Anterior cingulate cortex (tissue), 58 donors: ENCODE measurements around the gene MCHR1.

ENCODE experiments used
- DNase-seq, 58 donors: peaks; one replicate each; lab custom pipeline; 2025; lab: John Stamatoyannopoulos, UW

MCHR1 gene, protein sequence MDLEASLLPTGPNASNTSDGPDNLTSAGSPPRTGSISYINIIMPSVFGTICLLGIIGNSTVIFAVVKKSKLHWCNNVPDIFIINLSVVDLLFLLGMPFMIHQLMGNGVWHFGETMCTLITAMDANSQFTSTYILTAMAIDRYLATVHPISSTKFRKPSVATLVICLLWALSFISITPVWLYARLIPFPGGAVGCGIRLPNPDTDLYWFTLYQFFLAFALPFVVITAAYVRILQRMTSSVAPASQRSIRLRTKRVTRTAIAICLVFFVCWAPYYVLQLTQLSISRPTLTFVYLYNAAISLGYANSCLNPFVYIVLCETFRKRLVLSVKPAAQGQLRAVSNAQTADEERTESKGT

DNA sequence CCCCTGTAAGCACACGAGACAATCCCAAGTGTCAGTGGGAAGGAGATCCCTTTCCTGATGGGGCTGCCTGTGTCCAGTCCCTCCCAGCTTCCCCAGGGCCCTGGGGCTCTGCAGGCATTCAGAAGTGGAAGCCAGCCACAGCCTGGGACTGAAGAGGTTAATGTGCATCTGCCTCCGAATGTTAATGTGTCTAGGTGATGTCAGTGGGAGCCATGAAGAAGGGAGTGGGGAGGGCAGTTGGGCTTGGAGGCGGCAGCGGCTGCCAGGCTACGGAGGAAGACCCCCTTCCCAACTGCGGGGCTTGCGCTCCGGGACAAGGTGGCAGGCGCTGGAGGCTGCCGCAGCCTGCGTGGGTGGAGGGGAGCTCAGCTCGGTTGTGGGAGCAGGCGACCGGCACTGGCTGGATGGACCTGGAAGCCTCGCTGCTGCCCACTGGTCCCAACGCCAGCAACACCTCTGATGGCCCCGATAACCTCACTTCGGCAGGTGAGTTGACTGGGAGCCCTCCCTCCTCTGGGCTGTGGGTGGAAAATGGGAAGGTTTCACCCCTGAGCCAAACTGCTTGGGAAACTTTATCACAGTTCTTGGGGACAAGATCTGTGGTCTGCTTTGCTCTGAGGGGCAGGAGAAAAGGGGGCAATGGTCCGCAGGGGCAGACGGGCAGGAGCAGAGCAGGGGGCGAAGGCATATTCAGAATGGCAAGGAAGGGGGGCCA lies at the start of gene MCHR1:
Gene MCHR1, plus strand, starts transcription at position 236 of the 715 bp plus-strand sequence. Its CDS starts 169 bp downstream, at position 405.
- DNase-seq = peak in 11 of 58 donors; percentile 8 to 51 (median 23)

DNA sequence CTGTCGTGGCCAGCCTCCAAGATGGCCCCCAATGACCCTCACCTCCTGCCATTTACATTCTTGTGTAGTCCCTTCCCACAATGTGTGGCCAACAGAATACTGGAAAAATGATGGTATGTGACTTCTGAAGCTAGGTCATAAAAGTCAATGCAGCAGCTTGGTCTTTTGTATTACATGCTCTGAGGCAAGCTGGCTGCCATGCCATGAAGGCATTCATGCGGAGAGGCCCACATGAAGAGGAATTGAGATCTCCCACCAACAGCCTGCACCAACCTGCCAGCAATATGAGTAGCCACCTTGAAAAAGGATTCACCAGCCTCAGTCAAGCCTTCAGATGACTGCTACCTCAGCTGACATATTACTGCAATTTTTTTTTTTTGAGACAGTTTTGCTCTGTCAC lies 47.4 kb upstream of the MCHR1 start:
- DNase-seq = no peak

DNA sequence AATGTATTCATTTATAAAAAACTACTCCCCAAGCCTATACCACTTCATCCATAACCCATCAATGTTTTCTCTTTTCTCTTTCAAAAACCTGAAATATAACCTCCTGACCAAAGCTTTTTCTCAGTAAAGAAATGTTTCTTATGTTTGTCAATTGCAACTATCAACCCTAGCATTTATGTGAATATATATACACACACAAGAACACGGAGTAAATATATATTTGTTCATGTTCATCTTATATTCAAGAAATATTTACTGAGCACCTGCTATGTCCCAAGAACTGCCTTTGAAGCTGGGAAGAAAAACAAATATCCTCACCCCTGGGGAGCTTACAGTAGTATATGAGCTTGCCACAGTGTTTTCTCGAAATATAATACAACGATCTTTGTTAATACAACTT lies 46.2 kb upstream of the MCHR1 start:
- DNase-seq = no peak

DNA sequence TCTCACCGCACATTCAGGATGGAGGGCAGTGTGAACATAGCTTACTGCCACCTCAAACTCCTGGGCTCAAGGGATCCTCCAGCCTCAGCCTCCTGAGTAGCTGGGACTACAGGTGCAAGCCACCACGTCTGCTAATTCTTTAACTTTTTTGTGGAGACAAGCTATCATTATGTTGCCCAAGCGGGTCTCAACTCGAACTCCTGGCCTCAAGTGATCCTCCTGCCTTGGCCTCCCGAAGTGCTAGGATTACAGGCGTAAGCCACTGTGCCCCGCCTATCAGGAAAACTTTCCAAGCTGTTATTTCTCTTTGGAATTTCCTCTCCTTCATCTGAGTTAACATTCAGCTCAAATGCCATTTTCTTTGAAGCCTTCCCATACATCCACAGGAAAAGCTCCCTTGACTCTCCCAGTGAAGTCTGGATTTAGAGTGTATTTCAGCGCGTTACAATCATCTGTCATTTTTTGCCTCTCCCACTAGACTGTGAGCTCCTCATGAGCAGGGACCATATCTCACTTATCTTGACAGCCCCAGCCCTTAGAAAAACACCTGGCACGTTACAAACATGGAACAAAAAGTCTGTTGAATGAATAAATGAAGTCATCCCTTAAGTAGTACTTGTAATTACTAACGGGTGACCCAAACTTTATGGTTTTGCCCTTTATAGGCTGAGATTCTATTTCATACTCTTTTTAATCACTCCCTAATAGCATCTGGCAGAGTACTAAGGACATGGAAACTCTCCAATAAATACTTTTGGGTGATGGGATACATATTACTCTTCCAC lies 45.0 kb upstream of the MCHR1 start:
- DNase-seq = no peak

DNA sequence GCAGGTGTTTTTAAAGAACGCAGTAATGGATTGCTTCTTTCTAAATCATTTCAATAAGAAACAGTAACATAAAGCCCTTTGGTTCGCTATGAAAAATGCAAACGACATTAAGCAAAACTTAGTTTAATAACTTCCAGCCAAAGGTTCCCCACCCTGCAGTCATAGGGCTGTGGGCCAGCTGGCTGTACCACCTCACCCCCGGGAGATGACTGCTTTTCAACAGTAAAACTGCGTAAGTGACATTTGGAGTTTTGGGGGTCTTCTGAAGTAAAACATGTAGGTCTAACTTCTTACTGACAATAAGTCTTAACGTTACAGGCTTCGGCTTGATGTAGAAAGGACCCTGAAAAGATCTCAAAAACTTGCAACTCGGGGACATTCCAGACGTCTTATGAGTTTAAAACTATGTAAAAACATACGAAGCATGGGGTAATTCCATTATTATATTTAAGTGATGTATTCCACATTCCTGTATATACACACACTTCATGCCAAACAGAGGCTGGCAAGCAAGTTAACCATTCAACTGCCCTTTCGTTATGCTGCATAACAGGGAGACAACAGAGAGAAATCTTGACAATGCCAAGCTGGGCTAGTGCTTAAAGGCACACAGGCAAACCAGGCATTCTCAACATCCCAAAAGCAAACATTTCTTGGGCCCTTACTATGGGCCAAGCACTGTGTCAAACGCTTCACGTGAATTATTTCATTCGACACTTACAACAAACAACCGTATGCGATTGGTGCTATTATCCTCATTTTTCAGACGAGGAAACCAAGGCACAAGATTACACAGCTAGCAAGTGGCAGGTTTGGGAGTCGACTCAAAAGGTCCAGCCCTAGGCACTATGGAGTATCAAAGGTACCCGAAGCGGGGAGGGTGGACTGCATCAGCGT lies 44.0 kb upstream of the MCHR1 start:
- DNase-seq = peak in 1 of 58 donors; percentile 10

DNA sequence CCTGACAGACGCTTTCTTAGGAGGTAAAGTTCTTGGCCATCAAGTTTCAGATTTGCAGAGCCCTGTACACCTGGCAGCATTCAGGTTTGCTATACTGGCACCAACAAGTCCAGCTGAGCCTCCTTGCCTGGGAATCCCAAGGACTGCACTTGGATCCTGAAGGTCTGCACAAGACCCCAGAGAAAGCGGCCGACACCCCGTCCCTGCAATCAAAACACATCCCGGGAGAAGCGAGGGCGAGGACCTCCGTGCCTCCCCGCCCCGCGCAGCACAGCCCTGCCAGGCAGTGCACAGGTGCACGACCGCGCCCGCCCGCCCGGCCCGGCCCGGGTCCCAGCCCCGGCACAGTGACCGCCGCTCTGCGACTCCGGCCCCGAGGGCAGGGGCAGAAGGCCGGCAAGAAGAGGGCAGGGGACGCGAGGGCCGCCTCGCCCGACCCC lies 43.3 kb upstream of the MCHR1 start:
- DNase-seq = peak in 7 of 58 donors; percentile 17 to 42 (median 38)

DNA sequence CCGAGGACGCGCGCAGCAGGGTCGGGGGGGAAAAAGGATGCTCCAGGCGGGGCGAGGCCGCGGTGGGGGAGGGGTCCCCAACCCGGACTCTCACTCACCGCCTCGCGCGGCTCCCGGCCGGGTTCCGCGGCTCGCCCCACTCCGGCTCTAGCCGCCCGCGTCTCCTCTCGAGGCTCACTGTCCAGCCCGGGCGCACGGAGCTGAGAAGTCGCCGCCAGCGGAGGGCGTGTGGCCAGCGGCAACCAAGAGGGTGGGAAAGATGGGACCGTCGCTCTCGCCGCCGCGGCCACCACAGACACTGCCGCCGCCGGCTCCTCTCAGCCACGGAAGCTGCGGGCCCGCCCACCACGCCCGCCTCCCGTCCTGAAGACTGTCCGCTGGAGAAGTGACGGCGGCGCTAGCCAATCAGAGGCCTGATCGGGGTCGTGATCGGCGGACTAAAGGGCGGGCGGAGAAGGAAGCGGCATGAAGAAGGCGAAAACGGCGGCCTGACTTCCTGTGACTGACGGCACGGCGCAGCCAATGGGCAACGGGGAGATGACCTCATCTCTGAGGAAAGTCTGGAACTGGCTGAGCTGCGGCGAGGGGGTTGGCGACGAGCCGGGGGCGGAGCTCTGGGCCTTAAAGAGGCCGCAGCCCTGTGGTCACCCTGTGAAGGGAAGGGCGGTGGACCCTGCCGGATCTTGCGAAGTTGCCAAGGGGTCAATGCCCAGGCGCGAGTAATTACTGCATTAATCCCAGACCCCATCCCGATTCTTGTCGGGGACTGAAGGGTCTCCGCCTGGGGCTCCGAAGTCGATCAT lies 42.7 kb upstream of the MCHR1 start, which contains the start of gene MRTFA:
Gene MRTFA, minus strand, starts transcription at position 340 of the 803 bp plus-strand sequence.
- DNase-seq = peak; percentile 96 to 100 (median 100)

DNA sequence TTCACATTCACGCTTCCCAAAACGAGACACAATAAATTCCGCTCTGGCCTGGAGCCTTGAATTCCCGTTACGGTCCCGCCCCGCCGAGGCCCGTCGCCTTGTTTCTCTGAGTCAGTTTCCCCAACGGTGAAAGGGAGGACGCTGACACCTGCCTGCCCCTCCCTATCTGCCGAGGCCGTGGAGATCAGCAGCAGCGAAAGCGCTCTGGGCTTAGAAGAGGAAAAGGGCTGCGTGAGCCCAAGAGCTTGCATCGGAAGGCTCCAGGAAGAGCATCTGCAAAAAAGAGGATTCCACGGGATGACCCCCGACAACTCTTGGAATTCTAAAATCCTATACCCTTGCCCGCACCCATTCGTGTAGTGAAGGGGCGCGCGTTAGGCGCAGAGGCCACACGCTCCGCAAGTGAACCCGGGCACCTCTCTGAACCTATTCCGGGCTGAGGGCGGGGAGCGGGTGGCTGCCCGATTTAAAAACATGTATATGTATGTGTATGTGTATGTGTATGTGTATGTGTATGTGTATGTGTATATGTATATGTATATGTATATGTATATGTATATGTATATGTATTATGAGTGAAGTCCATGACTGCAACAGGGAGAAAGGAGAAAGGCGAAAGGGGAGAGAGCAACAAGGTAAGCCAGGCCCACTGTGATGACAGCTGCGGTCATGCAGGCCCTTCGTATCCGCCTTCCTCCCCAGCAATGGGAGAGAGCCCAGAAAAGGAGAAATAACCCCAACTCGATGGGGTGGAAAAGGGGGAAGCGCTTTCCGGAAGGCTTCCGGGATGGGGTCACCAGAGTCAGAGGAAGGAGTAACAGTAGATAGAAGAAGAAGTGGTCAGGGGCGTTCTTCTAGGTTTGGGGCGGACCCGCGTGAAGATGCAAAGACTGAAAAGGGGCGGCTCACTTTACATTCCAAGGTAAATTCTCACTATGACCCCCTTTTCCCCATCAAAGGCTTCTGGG lies 41.8 kb upstream of the MCHR1 start:
- DNase-seq = peak in 21 of 58 donors; percentile 5 to 82 (median 21)

DNA sequence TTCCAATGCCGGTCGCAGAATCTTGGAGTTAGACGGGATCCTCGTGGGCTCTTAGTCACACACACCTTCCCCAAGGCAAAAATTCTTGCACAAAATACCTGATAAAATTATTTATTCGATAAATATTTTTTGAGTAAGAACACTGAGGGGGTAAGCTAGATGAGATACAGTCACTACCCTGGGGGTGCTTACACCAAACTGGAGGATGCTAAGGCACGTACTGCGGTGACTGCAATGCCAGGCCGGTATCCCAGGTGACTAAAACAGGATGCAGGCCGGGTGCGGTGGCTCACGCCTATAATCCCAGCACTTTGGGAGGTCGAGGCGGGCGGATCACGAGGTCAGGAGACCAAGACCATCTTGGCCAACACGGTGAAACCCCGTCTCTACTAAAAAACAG lies 41.0 kb upstream of the MCHR1 start:
- DNase-seq = no peak

DNA sequence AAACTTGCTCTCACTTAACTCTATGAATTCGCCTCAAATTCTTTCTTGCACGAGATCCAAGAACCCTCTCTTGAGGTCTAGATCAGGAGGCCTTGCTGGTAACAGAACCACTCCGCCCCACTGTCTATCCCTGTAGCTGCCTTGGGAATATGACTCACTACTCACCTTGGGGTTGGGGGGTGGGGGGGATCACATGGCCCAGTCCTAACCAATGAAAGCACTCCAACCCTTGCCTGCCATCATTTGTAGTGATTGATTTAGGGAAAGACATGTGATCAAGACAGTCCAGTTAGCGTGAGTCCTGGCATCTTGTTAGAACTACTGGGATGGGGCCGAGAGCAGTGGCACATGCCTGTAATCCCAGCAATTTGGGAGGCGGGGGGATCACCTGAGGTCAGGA lies 38.0 kb upstream of the MCHR1 start:
- no peak for DNase-seq

DNA sequence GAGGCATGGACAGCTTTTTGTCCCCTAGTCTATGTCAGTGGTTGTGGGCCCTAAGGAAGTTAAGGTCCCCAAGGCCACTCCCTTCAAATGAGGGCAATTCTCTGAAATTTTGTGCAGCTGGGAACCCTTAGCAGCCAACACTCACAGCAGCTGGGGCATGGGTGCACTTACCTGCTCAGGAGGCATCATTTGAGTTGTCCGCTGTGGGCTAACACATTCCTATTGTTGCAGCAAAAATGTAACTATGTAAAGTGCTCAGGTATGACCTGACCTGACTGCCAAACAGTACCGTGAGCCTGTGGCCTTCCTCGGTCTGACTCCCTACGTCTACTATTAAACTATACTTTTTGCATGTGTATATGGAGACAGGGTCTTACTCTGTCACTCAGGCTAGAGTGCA lies 37.0 kb upstream of the MCHR1 start:
- DNase-seq = no peak

DNA sequence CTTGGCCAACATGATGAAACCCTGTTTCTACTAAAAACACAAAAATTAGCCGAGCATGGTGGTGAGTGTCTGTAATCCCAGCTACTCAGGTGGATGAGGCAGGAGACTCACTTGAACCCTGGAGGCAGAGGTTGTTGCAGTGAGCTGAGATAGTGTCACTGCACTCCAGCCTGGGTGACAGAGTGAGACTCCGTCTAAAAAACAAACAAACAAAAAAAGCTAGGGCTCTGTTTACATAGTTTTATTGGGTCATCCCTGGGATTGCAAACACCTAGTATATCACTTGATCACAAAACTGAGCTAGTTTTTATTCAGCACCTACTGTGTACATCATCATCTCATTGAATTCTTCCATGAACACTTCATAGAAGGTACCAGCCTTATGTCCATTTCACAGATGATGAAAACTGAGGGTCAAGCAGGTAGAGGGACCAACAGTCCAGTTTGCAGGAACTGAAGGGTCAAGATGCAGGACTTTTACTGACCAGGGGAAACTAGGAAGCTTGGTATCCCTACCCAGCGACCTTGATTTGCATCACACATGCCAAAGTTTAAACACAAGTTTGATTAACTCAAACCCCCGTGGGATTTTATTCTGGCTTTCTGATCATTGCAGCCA lies 33.6 kb upstream of the MCHR1 start:
- no peak for DNase-seq

DNA sequence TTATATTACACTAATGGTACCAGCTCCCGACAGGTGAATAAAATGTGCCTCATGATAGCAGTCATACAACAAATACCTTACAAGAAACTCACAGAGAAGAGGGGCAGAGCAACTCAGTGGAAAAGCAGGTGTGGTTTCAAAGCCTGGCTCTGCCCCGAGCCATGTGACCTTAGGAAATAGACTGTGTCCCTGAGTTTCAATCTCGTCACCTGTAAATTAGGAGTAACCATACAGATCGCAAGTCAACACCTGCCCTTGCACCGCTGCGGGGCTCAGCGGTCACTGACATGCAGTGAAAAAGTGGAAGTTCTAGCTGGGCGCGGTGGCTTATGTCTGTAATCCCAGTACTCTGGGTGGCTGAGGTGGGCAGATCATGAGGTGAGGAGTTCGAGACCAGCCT lies 30.9 kb upstream of the MCHR1 start:
- DNase-seq = no peak

DNA sequence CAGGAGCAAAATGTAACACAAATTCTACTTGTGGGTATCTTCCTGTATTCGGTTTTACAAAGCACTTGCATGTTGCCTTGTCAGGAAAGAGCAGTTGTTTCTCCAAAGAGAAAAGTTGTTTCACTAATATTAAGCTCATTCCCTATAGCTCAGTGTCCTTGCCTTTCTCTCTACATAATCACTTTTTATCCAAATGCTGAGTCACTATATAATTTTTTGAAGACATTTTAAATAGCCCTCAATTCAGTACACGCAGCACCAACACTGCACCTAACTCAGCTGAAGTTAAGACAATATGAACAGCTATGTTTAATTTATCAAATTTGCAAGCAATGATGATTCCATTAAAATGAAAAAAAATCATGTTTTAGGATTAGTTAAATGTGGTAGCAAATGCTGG lies 28.2 kb upstream of the MCHR1 start:
- no peak for DNase-seq

DNA sequence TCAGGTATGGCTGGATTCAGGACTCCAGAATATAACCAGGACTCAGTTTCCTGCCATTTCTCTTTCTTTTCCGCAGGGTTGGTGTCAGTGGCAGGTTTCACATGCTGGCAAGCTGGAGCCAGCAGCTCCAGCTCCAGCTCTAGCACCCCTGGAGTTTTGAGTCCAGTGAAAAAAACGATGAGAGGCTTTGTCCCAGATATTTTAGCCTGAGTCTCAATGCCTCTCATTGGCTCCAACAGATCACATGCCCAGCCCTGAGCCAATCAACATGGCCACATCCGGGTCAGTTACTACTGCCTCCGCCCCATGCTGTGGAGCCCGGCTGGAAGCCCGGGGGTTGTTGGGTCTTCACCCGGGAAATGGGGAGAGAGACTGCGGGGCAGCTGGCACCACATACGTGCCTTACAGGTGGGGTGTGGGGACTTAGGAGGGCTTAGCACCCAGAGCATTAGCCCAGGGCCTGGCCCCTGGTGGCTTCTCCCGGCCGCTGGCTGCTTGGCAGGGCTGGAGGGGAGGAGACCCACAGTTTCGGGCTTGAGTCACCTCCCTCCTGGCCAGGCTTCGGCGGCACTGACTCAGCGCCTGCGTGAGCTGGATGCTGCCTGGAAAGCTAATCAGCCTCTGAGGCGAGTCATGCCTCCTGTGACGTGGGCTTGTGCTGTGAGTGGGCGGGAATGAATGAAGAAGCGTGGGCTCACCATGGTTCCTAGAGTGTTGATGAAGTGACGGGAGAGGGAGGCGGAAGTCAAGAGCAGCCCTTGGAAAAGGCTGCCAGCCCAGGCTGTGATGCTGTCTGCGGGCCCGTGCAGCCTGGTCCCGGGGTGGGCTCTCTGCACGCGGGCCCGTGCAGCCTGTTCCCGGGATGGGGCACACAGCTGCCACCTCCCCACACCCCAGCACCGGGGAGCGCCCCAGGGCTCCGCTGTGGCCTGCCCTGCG lies 27.5 kb upstream of the MCHR1 start:
- peak; percentile 87 to 100 (median 96) for DNase-seq

DNA sequence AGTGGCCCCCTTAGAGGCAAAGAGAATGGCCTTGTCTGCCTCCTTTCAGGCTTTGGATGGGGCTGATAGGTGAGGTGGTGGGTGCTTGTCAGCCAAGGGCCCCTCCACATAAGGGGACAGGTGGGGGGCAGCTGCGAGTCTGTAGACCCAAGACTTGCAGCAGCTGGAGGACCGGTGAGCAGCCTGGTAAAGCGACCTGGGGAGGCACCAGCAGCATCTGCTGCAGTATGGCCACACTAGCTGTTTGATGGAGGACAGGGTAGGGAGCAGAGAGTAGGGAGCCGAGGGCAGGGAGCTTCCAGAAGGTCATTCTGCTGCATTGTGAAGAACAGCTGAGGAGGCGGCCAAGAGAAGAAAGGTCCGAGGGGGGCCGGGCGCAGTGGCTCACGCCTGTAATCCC lies 25.9 kb upstream of the MCHR1 start:
- DNase-seq = no peak
